ENCODE measurements around the gene KCNH4.
"Not testable (repeated sequence)": the region's sequence is repeated elsewhere in the genome, so short reads cannot be mapped to it uniquely, and the experiment has no call there.

Gene KCNH4

DNA sequence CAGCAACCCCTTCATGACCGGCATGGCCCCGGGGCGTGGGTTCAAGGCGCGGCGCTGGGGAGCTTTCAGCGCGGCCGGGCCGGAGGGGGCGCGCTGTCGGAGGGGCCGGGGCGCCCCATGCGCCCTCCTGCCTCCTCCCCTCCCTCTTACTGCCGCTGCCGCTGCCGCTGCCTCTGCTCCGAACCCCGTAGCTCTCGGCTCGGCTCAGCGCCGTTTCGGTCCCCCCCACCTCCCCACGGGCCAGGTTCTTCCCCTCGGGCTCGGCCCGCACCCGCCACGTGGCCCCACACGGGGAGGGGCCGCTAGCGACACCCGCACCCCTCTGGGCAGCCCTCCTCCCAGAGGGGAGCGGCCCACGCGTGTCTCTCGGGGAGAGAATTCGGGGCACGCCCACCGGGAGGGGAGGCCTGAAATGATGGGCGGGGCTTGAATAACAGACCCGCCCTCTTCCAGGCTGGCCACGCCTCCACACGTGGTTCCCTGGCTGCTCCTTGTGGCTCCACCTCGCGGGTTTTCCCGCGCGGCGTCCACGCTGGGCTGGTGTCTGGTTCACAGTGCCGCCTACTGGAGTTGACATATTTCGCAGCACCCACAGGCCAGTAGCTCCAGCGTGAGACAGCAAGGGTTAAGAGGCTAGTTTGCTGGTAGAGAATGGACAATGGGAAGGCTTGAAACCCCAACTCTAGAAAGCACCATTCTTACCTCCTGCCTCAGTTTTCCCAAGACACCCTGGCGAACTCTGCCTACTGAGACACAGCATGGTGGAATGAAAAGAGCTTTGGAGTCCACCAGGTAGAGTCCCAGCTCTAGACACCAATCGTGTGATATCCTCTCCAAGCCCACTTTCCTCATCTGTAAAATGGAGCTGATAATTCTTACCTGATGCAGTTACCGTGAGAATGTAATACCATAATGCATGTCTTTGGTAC lies at the start of gene KCNH4:
Gene KCNH4 (minus strand): TSS at position 221 of the 929 bp plus-strand sequence. CDS start 197 bp downstream, at position 24.
- DNase-seq: no peak

DNA sequence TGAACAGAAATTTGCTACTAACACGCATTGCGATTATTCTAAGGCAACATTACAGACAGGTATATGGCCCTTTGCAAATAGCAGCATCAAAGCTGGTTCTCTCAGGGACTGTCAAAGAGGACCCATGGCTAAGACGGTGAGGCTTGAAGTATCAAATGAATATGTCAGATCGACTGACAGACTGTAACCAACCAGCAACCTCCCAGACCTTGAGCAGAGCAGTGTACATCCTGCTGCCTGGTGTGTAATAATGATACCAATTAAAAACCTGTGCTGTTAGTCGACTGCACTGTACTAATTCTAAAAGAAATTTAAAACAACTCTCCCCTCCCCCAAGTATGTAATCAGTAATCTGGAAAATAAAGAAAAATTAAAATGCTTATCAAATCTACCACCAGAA lies 49.3 kb upstream of the KCNH4 start:
- DNase-seq: no peak

DNA sequence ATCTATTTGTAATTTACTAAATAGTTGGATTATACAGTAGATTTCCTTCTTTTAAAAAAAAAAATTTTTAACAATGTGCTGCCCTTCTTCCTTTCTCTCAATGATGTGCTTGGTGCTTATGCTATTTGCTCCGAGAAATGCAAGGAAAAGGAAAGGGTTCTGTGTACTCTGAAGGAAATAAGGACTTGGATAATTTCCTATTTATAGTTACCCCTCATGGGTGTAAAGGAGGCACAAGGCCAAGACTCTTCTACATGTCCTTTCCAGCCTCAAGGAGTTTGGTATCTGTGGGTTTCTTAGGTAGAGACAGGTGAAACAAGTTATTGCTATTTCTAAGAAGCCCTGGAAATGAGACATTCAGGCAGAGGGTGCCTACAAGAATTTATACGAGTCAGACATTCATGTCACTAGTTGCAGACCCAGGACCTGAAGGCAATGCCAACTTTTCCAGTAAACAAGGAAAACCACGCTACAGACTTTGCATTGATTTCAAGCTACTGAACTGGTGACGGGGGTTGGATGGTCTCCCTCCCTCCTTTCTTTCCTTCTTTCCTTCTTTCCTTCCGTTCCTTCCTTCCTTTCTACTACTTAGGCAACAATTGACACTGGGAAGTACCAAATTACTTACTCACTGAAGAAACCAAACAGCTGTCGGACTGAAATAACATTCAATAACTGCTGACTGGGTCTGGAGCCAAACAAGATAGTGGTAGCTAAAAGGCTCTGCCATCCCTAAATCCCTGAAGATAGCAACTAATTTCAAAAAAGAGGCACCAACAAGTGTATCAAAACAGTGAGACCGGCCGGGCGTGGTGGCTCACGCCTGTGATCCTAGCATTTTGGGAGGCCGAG lies 47.1 kb upstream of the KCNH4 start:
- DNase-seq: no peak

DNA sequence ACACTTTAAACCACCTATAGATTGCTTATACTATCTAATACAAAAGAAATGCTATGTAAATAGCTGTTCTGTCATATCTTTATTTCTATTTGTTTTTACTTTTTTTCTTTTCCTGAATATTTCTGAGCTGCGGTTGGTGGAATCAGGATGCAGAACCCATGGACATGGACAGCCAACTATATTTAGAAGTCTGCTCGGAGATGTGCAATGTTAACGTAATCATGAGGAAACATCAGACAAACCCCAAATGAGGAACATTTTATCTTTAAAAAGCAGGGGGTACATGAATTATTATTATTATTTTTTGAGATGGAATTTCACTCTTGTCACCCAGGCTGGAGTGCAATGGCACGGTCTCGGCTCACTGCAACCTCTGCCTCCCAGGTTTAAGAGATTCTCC lies 44.7 kb upstream of the KCNH4 start:
- no peak for DNase-seq

DNA sequence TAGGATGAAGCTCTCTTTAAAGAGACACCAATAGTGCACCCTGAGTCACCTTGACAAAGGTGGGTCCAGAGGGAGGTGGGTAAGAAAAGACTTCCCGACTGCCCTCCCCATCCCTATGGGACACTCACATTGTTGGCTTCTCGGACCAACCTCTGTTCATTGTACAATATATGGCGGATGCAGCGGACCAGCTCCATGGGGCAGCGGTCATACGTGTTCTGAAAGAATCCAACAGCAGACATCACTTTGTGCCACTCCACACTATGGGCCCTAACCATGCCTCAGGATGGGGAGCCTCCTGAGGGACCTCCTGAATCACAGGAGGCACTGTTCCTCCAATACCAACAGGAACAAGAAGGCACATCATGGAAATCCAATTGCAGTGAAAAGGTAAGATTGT lies 43.7 kb upstream of the KCNH4 start:
- DNase-seq: no peak

DNA sequence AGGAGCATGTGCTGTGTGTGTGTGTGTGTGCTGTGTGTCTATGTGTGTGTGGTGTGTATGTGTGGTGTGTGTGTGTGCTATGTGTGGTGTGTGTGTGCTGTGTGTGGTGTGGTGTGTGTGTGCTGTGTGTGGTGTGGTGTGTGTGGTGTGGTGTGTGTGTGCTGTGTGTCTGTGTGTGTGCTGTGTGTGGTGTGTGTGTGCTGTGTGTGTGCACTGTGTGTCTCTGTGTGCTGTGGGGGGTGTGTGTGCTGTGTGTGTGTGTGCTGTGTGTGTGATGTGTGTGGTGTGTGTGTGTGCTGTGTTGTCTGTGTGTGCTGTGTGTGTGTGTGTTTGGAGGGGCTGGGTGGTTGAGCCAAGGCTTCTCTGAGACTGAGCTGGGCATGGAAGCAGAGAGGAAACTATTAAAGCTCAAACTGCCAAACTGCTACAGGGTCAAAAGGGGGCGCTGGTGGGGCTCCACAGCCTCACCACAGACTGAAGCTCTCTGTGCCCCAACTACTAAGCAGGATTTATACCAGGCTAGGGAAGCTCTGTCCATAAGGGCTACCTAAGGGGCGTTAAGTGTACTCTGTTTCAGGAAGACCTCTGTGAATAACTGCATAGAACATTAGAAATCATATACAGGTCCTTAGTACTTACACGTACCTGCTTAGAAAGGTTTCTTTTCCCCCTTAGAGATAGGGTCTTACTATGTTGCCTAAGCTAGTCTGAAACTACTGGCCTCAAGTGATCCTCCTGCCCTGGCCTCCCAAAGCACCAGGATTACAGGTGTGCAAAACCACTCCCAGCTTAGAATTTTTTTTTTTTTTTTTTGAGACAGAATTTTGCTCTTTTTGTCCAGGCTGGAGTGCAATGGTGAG lies 41.2 kb upstream of the KCNH4 start:
- no peak for DNase-seq

DNA sequence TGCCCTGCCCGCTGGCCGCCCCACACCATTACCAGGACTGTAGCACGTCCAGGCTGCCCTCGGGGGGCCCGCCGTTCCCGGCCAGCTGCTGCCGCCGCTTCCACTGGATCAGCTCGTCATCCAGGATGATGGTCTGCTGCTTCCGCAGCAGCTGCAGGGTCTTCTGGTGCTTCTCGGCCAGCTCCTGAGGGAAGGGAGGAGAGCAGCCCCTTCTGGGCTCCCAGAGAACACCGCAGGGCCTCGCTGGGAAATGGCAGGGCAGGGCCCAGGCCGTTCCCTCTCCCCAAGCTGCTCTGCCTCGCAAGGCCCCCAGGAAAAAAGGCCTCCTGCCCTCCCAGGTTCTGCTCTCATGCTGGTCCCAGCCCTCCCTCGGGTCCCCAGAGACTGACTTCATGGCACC lies 38.3 kb upstream of the KCNH4 start:
- DNase-seq: not testable (repeated sequence)

DNA sequence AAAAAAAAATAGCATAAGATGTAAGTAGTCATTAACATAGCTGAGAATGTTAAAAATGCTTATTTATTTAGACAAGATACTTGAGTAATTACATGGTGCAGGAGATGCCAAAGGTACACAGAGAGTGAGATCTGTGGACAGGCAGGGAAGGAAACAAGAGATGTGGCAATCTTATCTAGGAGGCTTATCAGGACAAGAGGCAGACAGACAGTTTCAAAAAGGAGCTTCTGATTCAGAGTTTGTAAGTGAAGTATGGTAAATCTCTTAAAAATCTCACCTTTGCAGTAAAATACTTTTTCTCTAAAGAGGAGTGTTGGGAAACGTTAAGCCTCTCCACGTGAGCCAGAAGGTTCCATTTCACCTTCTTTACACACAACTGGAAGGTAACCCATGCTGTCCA lies 33.2 kb upstream of the KCNH4 start:
- DNase-seq: no peak

DNA sequence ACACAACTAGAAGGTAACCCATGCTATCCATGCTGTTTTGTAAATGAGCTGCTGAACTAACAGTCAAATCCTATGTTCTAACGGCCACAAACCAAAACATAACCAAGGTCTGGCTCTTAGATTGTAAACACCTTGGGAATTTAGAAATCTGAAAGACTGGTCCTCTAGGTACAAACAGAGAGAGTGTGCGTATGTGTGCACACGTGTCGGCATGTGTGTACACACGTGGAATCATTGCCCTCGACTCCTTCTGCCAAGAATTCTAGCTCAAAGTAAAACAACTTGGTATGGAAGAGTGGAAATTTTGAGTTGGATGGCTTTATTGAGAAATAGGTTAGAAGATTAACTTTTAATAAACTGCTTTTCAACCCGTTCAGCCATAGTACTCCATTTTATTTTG lies 31.4 kb upstream of the KCNH4 start:
- no peak for DNase-seq

DNA sequence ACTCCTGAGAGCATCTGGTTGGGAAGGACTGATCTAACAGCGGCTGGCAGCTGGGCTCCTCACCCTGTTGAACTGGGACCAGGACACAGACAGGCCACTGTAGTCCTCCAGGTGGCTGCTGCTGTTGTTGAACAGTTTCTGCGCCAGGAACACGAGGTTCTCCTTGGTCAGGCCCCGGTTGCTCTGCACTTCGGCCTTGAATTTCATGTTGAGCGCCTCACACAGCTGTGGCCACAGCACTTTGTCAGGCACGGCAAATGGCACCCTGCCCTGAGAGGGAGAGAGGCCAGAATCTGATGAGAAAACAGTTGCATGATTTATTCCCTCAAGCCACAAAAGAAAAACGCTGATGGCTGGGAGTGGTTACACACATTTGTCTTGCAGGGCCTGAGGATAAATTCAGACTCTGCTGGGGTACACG lies 31.0 kb upstream of the KCNH4 start:
- not testable (repeated sequence) for DNase-seq

DNA sequence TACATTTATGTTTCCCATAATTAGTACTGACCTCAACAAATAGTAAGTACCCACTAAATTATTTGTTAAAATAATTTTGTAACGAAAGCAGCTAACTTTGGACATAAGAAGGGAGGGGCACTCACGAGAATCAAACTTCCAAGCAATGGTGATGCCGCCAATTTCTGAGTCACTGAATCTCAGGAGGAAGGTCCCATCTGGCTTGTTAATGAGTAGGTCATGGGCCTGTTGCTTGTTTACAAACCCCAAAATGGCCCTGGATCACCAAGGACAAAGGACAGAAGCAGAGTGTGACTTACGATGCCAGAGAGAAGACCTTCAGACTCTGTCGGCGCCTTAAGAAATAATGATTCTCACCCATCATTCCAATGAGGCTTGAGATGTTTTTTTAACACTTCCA lies 29.1 kb upstream of the KCNH4 start:
- no peak for DNase-seq

DNA sequence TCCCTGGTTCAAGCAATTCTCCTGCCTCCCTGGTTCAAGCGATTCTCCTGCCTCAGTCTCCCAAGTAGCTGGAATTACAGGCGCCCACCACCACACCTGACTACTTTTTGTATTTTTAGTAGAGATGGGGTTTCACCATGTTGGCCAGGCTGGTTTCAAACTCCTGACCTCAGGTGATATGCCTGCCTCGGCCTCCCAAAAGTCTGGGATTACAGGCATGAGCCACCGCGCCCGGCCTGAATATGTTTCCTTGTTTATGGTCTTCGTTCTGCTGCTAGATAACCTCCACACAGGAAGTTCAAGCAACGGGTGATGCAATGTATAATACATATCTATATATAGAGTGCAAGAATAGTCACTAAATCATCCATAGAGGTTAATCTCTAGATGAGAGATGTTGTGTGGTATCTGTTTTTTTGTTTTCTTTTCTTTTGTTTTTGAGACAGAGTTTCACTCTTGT lies 25.2 kb upstream of the KCNH4 start:
- DNase-seq: peak; percentile 40

DNA sequence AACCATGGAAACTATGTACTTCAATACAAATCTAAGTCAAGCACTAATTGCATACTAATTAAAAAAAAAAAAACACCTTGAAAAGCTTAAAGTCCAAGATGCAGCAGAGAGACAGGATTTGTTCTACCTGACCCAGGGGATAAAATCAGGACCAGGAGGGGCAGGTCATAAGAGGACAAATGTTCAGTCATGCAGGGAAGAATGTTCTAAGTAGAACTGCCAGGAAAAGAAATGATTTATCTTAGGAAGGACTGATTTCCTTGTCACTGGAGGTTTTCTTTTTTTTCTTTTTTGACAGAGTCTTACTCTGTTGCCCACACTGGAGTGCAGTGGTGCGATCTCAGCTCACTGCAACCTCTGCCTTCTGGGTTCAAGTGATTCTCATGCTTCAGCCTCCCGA lies 22.4 kb upstream of the KCNH4 start:
- DNase-seq: no peak

DNA sequence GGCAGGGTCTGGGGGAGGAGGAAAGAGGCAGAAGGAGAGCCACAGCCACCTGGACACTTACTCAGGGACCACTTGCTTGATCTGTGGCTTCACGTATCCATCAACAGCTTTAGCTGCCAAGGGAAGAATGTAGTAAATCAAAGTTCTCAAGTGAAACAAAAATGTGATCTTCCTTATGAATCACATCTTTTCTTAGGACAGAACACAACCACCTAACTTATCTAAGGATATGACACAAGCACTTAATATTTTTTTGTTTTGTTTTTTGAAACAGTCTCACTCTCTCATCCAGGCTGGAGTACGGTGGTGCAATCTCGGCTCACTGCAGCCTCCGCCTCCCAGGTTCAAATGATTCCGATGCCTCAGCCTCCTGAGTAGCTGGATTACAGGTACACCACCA lies 21.8 kb upstream of the KCNH4 start:
- no peak for DNase-seq

DNA sequence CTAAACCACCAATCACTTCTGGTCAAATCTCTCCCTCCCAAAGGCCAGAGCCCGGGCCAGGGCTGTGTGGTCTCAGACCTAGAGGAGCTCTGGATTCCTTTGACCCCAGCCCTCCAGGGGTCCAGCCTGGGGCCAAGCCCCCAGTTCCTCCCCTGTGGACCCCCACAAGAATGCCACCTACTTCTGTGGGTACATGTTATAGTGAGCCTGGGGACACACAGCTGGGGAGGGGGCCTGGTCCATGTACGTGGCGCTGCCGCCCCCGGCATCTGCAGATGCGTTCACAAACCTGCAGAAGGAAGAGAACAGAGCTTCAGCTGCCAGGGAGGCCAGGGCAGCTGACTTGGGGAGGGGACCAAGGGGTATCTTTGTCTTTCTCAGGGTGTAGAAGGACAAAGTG lies 21.2 kb upstream of the KCNH4 start:
- DNase-seq: no peak

DNA sequence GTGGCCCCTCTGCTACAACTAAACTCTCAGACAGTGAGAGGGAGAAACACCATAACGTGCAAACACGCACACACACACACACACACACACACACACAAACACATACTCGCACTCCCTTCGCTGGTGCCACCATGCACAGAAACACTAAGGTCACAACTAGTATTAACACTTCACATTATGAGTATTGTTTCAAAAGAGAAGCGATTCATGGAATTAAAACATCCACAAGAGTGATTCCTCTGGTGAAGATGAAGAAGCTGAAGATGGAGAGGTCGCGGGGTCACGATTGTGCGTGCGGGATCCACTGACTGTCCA lies 20.5 kb upstream of the KCNH4 start:
- DNase-seq: no peak

DNA sequence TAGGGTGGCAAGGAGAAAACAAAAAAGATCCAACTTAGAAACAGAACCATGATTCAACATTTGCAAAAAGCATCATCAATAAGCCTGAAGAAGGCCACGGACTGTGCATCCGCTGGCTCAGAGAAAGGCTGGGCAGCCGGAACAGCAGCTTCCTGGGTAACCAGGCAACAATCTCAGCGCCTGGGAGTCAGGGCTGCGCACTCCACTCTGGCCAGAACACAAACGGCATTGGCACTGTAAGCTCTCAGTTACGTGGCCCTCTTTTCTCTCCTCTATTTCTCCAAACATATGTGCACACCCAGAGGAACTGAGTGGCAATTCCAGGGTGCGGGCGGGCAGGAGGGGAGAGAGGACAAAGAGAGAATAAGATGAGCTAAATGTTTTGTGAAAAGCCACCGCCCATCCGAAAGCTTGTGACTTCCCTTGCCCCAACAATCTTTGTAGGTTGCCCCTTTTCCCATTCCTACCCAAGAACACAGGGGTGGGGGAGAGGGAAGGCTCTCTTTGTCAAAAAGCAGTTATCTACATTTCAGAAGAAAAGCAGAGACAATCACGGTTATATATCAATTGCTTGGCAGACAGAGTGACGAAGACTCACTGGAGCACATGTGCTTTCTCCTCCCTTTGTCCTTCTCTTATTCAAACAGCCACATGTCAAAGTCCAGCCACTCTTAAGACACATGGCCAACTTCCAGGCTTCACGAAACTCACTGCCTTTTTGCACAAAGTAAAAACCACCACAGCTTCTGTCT lies 19.9 kb upstream of the KCNH4 start:
- DNase-seq: no peak

DNA sequence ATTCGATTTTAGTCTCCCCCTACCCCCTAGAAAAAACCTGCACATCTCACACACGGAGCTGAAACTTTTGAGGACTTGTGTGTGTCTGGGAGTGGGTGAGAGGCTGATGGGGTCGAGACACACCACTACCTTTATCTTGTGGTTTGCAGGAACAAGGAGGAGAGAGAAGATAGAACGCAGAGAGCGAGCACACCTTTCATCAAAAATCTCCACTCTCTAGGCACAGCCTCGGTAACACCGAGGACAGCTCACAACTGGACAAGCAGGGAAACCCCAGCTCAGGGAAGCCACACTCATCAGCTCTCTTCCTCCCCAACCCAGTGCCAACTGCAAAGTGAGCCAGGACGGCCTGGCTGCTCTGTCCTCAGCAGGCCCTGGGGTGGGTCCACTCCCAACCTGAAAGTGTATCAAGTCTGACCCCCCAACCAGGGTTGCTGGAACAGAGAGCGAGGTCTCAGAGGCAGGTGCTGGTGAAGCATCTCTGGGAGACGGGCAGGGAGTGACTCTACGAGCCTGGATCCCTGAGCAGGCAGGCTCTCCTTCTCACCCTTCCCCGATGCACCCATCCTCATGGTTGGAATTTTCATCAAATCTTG lies 18.6 kb upstream of the KCNH4 start:
- DNase-seq: no peak

DNA sequence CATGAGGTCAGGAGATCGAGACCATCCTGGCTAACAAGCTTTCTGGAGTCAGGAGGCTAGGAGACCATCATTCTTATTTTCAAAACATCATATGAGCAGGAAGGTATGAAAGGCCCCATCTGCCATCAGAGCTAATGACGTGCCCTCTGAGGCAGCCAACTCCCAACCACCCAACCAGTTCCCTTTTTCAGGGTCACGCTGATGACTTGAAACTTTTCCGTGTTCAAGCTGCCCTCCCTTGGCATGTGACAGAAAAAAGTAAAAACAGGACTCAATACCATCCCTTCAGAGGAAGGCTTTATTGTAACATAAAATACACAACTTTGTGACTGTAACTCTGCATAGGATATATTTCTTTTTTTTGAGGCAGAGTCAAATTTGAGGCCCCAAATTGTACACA lies 18.0 kb upstream of the KCNH4 start:
- peak; percentile 24 for DNase-seq

DNA sequence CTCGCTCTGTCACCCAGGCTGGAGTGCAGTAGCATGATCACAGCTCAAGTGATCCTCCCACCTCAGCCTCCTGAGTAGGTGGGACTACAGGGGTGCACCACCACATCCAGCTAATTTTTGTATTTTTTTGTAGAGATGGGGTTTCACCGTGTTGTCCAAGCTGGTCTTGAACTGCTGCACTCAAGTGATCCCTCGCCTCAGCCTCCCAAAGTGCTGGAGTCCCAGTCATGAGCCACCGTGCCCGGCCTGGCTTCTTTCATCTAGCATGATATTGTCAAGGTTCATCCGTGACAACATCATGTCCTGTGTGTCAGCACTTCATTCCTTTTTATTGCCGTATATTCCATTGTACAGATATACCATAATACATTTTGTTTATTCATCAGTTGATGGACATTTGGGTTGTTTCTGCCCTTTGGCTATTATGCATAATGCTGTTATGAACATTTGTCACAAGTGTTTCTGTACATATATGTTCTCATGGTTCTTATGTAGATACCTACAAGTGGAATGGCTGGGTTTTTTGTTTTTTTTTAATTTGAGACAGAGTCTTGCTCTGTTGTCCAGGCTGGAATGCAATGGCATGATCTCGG lies 16.7 kb upstream of the KCNH4 start:
- no peak for DNase-seq
